HG03025 (cell line): Measurements from ENCODE around the gene CAMK1D.

ENCODE experiments used
- ATAC-seq: cut with Tn5 transposase; IDR thresholded peaks from one replicate; pipeline ENCODE4 v1.9.1; 2021; ENCODE audit warnings: mild to moderate bottlenecking, moderate library complexity; ENCODE audit not compliant: unreplicated experiment, low FRiP score

Gene CAMK1D

GRCh38 chr10:12668634-12669033 lies 319.3 kb downstream of the CAMK1D start:
- ATAC-seq, result no peak

GRCh38 chr10:12670004-12670403 lies 320.7 kb downstream of the CAMK1D start:
- ATAC-seq, result no peak

GRCh38 chr10:12675186-12675585 lies 325.8 kb downstream of the CAMK1D start:
- no peak for ATAC-seq

- no peak for ATAC-seq
These were observed 330.3 kb downstream of the CAMK1D start for GRCh38 chr10:12679636-12680035.

- ATAC-seq, result no peak
These were observed 331.9 kb downstream of the CAMK1D start for GRCh38 chr10:12681252-12681651.

GRCh38 chr10:12684784-12685183 lies 335.4 kb downstream of the CAMK1D start:
- ATAC-seq, result no peak

- ATAC-seq, result no peak
These were observed 336.1 kb downstream of the CAMK1D start for GRCh38 chr10:12685261-12686058.

- ATAC-seq, result no peak
These were observed 338.6 kb downstream of the CAMK1D start for GRCh38 chr10:12687996-12688395.

- ATAC-seq, result no peak
These were observed 340.5 kb downstream of the CAMK1D start for GRCh38 chr10:12689893-12690292.

- ATAC-seq, result no peak
These were observed 341.3 kb downstream of the CAMK1D start for GRCh38 chr10:12690525-12691126.

GRCh38 chr10:12691596-12691995 lies 342.2 kb downstream of the CAMK1D start:
- ATAC-seq, result no peak

- ATAC-seq, result no peak
These were observed 348.4 kb downstream of the CAMK1D start for GRCh38 chr10:12697764-12698163.

GRCh38 chr10:12699258-12699700 lies 349.9 kb downstream of the CAMK1D start:
- ATAC-seq, result no peak

- ATAC-seq, result no peak
These were observed 350.6 kb downstream of the CAMK1D start for GRCh38 chr10:12699781-12700556.

- no peak for ATAC-seq
These were observed 351.2 kb downstream of the CAMK1D start for GRCh38 chr10:12700557-12700874.

GRCh38 chr10:12701696-12702095 lies 352.3 kb downstream of the CAMK1D start:
- no peak for ATAC-seq

GRCh38 chr10:12702215-12702770 lies 352.9 kb downstream of the CAMK1D start:
- no peak for ATAC-seq

- no peak for ATAC-seq
These were observed 353.8 kb downstream of the CAMK1D start for GRCh38 chr10:12703126-12703525.

- ATAC-seq, result no peak
These were observed 354.5 kb downstream of the CAMK1D start for GRCh38 chr10:12703813-12704212.

- no peak for ATAC-seq
These were observed 355.1 kb downstream of the CAMK1D start for GRCh38 chr10:12704488-12704887.

GRCh38 chr10:12705943-12706342 lies 356.6 kb downstream of the CAMK1D start:
- no peak for ATAC-seq
